Measurements from ENCODE around the gene DNAJB8. TPM values are rescaled to one million over a fixed set of nuclear protein-coding genes. Genes with fewer than 3 reads are reported as not detected.

The DNAJB8 gene
- total and polyA plus RNA-seq, 9 of the 15 experiments (the other 6 are each of a cell fraction or from before 2014, with no cell fraction given) = not detected

- TF ChIP-seq ZNF398 (CRISPR knock-in tag; IDR thresholded peaks at IDR 0.05) (no peak), BRD4 (IDR thresholded peaks at IDR 0.05) (peak; percentile 36; the same call in 1 of the 2 replicates), BDP1 (IDR thresholded peaks at IDR 0.05; ENCODE audit: insufficient read depth, insufficient read length) (no peak), TBP (optimal IDR thresholded peaks at IDR 0.05; ENCODE audit: low read depth, low read length) (peak; percentile 42), RAD21 (CRISPR knock-in tag; conservative IDR thresholded peaks at IDR 0.05 in 1 of 2, IDR thresholded peaks at IDR 0.05 in 1 of 2) (no peak), EGR1 (conservative IDR thresholded peaks at IDR 0.05) (peak; percentile 34; the same call in 1 of the 2 replicates), HMGN3 (IDR thresholded peaks at IDR 0.05; ENCODE audit: borderline replicate concordance, extremely low read depth, insufficient read length, low read depth, low read length) (peak; percentile 36), RBBP5 (IDR thresholded peaks at IDR 0.05; ENCODE audit: borderline replicate concordance, insufficient read depth, low read length, poor library complexity, severe bottlenecking) (no peak), RHOXF2B (CRISPR knock-in tag; conservative IDR thresholded peaks at IDR 0.05) (no peak), RBM25 (IDR thresholded peaks at IDR 0.05; ENCODE audit: low read depth, low read length, severe bottlenecking) (no peak), ZNF41 (CRISPR knock-in tag; conservative IDR thresholded peaks at IDR 0.05) (no peak), L3MBTL2 (IDR thresholded peaks at IDR 0.05) (0 out of 2 replicates have a peak, but pooled peaks have one; percentile 20), CTCF (IDR thresholded peaks at IDR 0.05 in 2 of 3, conservative IDR thresholded peaks at IDR 0.05 in 1 of 3; ENCODE audit: insufficient read depth in 2 of 3, low read depth in 1 of 3, low read length in 3 of 3) (peak in 1 of 3 experiments; percentile 26; a peak in 2 of 6 replicates), EP400 (IDR thresholded peaks at IDR 0.05) (peak; percentile 41; the same call in 1 of the 2 replicates), TAL1 (IDR thresholded peaks at IDR 0.05) (peak; percentile 88), ZZZ3 (IDR thresholded peaks at IDR 0.05) (no peak), OTX1 (CRISPR knock-in tag; IDR thresholded peaks at IDR 0.05) (no peak), CXXC5 (CRISPR knock-in tag; IDR thresholded peaks at IDR 0.05) (peak; percentile 71), RBM17 (IDR thresholded peaks at IDR 0.05; ENCODE audit: borderline replicate concordance, low read depth, low read length) (no peak), ELF4 (CRISPR knock-in tag; IDR thresholded peaks at IDR 0.05) (no peak)
- TF ChIP-seq, protein P1, sequence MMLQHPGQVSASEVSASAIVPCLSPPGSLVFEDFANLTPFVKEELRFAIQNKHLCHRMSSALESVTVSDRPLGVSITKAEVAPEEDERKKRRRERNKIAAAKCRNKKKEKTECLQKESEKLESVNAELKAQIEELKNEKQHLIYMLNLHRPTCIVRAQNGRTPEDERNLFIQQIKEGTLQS (IDR thresholded peaks at IDR 0.05) = peak; percentile 83
- TF ChIP-seq, protein P1 (CRISPR knock-in tag; conservative IDR thresholded peaks at IDR 0.05) = no peak
- TF ChIP-seq, protein P2, sequence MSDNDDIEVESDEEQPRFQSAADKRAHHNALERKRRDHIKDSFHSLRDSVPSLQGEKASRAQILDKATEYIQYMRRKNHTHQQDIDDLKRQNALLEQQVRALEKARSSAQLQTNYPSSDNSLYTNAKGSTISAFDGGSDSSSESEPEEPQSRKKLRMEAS (CRISPR knock-in tag; IDR thresholded peaks at IDR 0.05) = no peak
These were observed 16.3 kb upstream of the DNAJB8 start (continued) for GRCh38 chr3:128482666-128483656.

Measured in K562 (cell line).